HG03442 (cell line): ENCODE data around the gene EPSTI1.
"Not testable (repeated sequence)": the region's sequence is repeated elsewhere in the genome, so short reads cannot be mapped to it uniquely, and the experiment has no call there.

ENCODE experiments used
- ATAC-seq: cut with Tn5 transposase; IDR thresholded peaks from one replicate; pipeline ENCODE4 v1.9.1; 2021; ENCODE audit warnings: mild to moderate bottlenecking, moderate library complexity; ENCODE audit not compliant: unreplicated experiment

EPSTI1 gene

GRCh38 chr13:43006893-43007631 lies 15.0 kb upstream of the EPSTI1 start:
- no peak for ATAC-seq

GRCh38 chr13:43005460-43006236 lies 13.6 kb upstream of the EPSTI1 start:
- ATAC-seq: no peak

- ATAC-seq: no peak
These were observed 11.7 kb upstream of the EPSTI1 start for GRCh38 chr13:43003729-43004128.

GRCh38 chr13:43003010-43003409 lies 11.0 kb upstream of the EPSTI1 start:
- no peak for ATAC-seq

- no peak for ATAC-seq
These were observed 10.0 kb upstream of the EPSTI1 start for GRCh38 chr13:43002021-43002420.

GRCh38 chr13:43000676-43001075 lies 8.6 kb upstream of the EPSTI1 start:
- ATAC-seq: no peak

GRCh38 chr13:42999491-42999890 lies 7.5 kb upstream of the EPSTI1 start:
- no peak for ATAC-seq

GRCh38 chr13:42997381-42997780 lies 5.3 kb upstream of the EPSTI1 start:
- peak; percentile 54 for ATAC-seq

- ATAC-seq: no peak
These were observed 4.5 kb upstream of the EPSTI1 start for GRCh38 chr13:42996584-42996983.

- ATAC-seq: no peak
These were observed 2.8 kb upstream of the EPSTI1 start for GRCh38 chr13:42994878-42995277.

- no peak for ATAC-seq
These were observed 702 bp upstream of the EPSTI1 start for GRCh38 chr13:42992764-42993122.

- not testable (repeated sequence) for ATAC-seq
These were observed 676 bp downstream of the EPSTI1 start for GRCh38 chr13:42991233-42991897.

- no peak for ATAC-seq
These were observed 1.5 kb downstream of the EPSTI1 start for GRCh38 chr13:42990291-42991232.

GRCh38 chr13:42986176-42986574 lies 5.9 kb downstream of the EPSTI1 start:
- ATAC-seq: no peak

GRCh38 chr13:42985312-42986175 lies 6.5 kb downstream of the EPSTI1 start:
- ATAC-seq: no peak

GRCh38 chr13:42984691-42985090 lies 7.3 kb downstream of the EPSTI1 start:
- ATAC-seq: no peak

- no peak for ATAC-seq
These were observed 8.0 kb downstream of the EPSTI1 start for GRCh38 chr13:42984026-42984425.

GRCh38 chr13:42981853-42982252 lies 10.2 kb downstream of the EPSTI1 start:
- no peak for ATAC-seq

GRCh38 chr13:42981317-42981716 lies 10.7 kb downstream of the EPSTI1 start:
- no peak for ATAC-seq

- ATAC-seq: no peak
These were observed 14.8 kb downstream of the EPSTI1 start for GRCh38 chr13:42977219-42977659.
